22Rv1 (cell line): ENCODE measurements around the gene SYNJ2.

Experiments used
- H3K27ac ChIP-seq: fragments of 450-650 bp; 2 replicates; pipeline ENCODE4 v1.5.1; 2017
- CTCF ChIP-seq: fragments of 450-650 bp; IDR thresholded peaks from 2 replicates; pipeline ENCODE4 v1.5.1; 2017; ENCODE audit warnings: mild to moderate bottlenecking
- ZFX ChIP-seq: fragments of 450-650 bp; IDR thresholded peaks from 2 replicates; pipeline ENCODE4 v1.6.1; 2017; ENCODE audit warnings: antibody characterized with exemption, borderline replicate concordance

The SYNJ2 gene

GRCh38 chr6:158043008-158043407 lies 61.3 kb downstream of the SYNJ2 start:
- no peak for TF ChIP-seq ZFX
- no peak for TF ChIP-seq CTCF
- no peak overlapping the region for H3K27ac ChIP-seq

- H3K27ac ChIP-seq, result no peak overlapping the region
Observed at GRCh38 chr6:158043586-158044524, 62.2 kb downstream of the SYNJ2 start.

GRCh38 chr6:158044525-158044888 lies 62.8 kb downstream of the SYNJ2 start:
- TF ChIP-seq ZFX (no peak), CTCF (no peak)
- H3K27ac ChIP-seq, result no peak overlapping the region

More at GRCh38 chr6:158043586-158044524, 62.2 kb downstream of the SYNJ2 start:
- TF ChIP-seq CTCF (no peak), ZFX (no peak)

- no peak for TF ChIP-seq CTCF
- no peak overlapping the region for H3K27ac ChIP-seq
Observed at GRCh38 chr6:158046201-158047126, 64.8 kb downstream of the SYNJ2 start.

- TF ChIP-seq CTCF (no peak), ZFX (no peak)
- H3K27ac ChIP-seq, result no peak overlapping the region
Observed at GRCh38 chr6:158047127-158047518, 65.5 kb downstream of the SYNJ2 start.

GRCh38 chr6:158047563-158048323 lies 66.1 kb downstream of the SYNJ2 start:
- no peak overlapping the region for H3K27ac ChIP-seq
- no peak for TF ChIP-seq CTCF
- TF ChIP-seq ZFX, result no peak
